ENCODE data around the gene PPP1R13B.
"Not testable (repeated sequence)": the region's sequence is repeated elsewhere in the genome, so short reads cannot be mapped to it uniquely, and the experiment has no call there.

Gene PPP1R13B

GRCh38 chr14:103788086-103788485 lies 59.3 kb downstream of the PPP1R13B start:
- DNase-seq (ENCODE audit: low spot score), result no peak

DNA sequence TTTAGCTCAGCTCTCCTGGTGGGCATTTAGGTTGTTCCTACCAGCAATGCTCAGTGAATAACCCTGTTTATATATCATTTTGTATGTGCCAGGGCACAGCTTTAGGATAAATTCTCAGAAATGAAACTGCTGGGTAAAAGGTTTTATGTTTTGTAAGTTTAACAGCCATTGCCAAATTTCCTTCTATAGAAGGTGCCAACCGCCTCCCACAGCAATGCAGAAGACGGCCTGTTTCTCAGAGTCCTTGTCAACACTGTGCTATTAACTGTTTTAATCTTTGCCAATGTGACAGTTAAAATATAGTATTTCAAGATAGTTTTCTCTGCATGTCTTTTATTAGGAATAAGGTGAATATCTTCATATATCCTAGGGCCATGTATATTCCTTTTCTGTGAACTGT lies 65.0 kb downstream of the PPP1R13B start:
- no peak for DNase-seq (ENCODE audit: low spot score)

- DNase-seq (ENCODE audit: low spot score), result not testable (repeated sequence)
These were observed 71.1 kb downstream of the PPP1R13B start for GRCh38 chr14:103776319-103776718.

DNA sequence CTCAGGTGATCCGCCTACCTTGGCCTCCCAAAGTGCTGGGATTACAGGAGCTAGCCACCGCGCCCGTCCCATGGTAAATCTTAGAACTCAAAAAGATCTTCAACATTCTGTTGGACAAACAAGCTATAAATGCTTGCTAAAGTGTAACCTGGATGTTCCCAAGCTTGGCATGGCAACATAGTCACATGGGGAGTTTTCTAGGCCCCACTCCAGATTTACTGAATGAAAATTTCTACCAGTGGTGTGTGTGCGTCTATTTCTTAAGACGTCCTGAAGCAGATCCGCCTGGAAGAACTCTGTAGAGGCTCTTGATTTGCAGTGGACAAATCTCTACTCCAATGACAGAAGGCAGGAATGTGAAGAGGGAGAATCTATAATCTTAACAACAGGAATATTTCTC lies 71.9 kb downstream of the PPP1R13B start:
- DNase-seq (ENCODE audit: low spot score), result no peak

DNA sequence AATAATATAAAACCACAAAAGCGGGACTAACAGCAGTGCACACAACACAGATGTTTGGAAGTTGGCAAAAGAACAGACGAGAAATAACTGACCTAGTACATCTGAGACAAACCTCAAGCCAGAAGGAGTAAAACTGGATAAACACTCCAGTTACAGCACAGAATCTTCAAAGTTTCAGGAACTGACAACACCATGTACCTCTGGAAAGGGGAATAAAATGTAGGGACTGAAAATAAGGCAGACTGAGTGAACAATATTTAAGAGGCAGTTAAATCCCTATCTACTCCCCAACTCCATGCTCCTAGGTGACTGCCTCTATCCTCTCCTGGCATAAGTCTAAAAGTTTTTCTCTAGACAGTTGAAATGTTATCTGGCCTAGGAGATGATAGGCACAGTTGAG lies 73.9 kb downstream of the PPP1R13B start:
- DNase-seq (ENCODE audit: low spot score), result no peak

DNA sequence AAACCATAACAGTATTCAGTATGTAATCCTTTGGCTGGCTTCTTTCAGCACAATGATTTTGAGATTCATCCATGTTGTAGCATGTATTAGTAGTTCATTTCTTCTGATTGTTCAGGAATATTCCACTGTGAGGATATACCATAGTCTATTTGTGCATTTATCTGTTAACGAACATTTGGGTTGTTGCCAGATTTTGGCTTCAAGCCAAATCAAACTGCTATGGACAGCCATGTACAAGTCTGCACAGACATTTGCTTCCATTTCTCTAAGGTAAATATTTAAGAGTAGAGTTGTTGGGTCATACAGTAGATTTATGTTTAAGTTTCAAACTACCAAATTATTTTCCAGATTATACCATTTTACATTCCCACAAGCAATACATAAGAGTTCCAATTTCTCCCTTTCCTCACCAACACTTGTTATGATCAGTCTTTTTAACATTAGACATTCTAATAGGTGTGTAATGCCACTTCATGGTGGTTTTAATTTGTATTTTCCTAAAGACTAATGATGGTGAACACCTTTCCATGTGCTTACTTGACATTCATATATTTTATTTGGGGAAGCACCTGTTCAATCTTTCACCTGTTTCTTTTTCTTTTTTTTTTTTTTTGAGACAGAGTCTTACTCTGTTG lies 75.2 kb downstream of the PPP1R13B start:
- no peak for DNase-seq (ENCODE audit: low spot score)

DNA sequence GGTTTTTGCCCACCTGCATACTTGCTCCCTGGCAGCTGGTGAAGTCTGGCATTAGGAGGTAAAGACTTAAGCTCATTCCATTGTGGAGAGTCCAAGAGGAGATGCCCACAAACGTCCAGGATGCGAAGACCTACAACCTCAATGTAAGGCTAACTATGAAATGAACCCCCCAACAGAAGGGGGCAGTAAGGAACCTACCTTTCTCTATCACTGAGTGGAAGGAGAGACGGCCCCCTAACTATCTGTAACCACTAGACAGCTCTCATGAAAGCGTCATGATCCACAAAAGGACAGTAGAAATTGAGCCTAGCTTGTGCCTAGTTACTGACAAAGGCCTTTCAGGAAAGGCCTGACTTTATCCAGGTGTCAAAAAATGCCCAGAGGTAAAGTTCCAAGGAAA lies 76.5 kb downstream of the PPP1R13B start:
- no peak for DNase-seq (ENCODE audit: low spot score)

DNA sequence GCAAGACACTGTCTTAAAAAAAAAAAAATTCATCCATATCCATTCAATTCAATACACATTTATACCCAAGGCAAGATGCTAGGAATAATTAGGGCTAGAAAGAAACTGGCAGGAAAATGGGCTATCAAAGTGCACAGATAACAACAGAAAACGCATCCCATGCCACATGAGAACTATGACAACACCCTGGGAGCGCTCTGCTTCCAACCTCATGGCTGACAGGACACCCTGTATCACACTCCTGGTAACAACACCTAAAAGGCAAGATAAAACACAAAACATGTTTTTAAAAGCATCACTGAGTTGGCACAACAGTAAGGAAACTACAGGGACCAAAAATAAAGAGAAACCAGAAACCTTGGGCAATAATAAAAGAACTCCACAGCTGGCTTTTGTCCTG lies 76.9 kb downstream of the PPP1R13B start:
- no peak for DNase-seq (ENCODE audit: low spot score)

DNA sequence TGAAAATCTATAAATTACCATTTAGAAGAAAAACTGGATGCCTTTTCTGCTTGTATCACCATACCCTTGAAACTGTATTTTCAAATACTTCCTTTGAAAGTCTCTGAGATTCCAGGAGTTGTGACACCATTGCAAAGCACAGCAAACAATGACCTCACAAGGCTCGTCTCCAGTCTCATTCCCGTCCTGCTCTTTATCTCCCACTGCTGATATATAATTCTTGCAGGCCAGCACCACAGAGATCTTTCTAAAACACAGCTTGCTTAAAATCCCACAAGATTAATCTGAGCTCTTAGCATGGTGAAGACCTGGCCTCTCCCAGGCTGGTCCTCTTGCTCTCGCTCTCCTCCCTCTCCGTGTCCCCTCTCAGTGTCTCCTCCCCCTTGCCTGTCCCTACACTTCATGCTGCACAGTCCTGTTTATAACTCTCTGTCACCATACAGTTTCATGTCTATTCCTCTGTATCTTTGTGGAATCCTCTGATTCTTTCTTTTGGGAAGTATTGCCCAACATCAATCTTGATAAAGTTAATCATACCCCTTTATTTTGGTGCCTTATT lies 80.0 kb downstream of the PPP1R13B start:
- DNase-seq (ENCODE audit: low spot score), result no peak

DNA sequence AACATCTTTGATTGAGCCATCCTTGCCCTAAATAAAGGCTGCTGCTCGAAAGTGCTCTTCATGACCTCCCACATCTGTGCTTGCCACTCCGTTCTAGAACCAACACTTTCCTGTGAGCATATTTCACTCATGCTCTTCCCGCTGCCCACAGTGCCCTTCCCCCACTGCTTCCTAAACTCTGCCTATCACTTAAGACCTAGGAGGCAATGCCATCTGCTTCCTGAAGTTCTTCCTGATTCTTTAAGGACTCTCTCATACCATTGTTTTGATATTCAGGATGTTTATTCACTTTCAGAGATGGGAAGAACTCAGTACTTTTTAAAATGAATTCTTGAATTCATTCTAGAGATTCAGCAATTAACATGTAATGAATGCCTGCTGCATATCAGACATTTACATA lies 81.8 kb downstream of the PPP1R13B start:
- DNase-seq (ENCODE audit: low spot score), result no peak

DNA sequence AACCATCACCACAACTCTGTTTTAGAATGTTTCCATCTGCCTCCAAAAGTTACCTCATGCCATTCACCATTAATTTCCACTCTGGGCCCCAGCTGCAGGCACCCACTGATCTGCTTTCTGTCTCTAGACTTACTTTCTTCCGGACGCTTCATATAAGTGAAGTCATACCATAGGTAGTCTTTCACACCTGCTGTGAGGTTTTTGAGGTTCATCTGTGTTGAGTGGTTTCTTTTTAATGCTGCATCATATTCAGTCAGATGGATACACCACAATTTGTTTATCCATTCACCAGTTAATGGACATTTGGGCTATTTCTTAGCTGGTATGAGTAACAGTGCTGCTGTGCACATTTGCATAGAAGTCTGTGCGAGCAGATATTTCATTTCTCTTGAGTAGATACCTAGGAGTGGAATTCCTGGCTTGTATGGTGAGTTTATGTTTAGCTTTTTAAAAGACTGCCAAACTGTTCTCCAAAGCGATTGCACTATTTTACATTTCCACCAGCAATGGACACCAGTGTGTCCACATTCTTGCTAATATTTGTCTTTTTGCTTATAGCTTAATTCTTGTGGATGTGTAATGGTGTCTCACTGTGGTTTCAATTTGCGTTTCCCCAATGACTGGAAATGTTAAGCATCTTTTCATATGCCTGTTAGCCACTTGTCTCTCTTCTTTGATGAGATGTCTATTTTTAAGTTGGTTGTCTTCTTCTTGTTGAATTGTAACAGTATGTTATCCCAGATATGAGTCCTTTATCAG lies 83.5 kb downstream of the PPP1R13B start:
- no peak for DNase-seq (ENCODE audit: low spot score)

GRCh38 chr14:103762541-103762940 lies 84.8 kb downstream of the PPP1R13B start:
- DNase-seq (ENCODE audit: low spot score), result no peak

DNA sequence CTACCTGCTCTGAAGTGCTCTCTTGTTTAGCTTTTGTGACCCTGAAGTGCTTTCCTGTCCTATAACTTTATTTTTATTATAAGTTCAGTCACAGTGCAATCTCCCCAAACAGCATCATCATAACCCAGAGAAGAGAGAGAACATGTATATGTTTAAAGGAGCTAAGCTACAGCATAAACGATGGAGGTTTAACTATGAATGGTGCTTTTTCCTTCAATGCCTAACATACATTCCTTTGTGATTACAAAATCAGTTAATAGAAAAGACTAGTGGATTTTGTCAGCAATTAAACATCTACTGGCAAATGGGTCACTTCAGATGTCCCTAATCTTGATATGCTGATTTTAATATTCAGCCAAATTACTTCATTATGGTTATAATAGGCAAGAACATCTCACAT lies 85.3 kb downstream of the PPP1R13B start:
- no peak for DNase-seq (ENCODE audit: low spot score)

GRCh38 chr14:103758059-103758776 lies 89.2 kb downstream of the PPP1R13B start:
- no peak for DNase-seq (ENCODE audit: low spot score)

DNA sequence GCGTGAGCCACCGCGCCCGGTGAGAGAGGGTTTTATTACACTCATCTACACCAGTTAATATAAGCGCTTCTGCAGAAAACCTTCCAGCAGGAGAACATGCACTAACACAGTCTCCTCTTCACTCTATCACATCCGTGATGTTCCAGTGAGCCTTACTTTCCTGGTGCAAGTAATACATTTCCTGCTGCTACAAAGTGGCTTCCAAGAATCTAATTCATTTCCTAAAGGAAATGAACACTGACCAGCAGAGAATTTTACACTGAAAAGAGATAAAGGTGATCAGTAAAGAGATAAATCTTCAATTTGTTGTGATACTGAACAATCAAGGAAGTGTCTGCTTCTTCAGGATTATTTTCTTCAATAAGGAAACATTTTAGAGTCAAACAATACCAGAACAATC lies 92.3 kb downstream of the PPP1R13B start:
- no peak for DNase-seq (ENCODE audit: low spot score)

GRCh38 chr14:103753774-103754173 lies 93.6 kb downstream of the PPP1R13B start:
- no peak for DNase-seq (ENCODE audit: low spot score)

GRCh38 chr14:103749860-103750259 lies 97.5 kb downstream of the PPP1R13B start:
- no peak for DNase-seq (ENCODE audit: low spot score)

GRCh38 chr14:103749452-103749851 lies 97.9 kb downstream of the PPP1R13B start:
- DNase-seq (ENCODE audit: low spot score), result no peak

GRCh38 chr14:103748534-103748857 lies 98.9 kb downstream of the PPP1R13B start:
- DNase-seq (ENCODE audit: low spot score), result no peak

GRCh38 chr14:103746701-103747100 lies 100.7 kb downstream of the PPP1R13B start:
- DNase-seq (ENCODE audit: low spot score), result no peak

GRCh38 chr14:103745424-103745823 lies 102.0 kb downstream of the PPP1R13B start:
- no peak for DNase-seq (ENCODE audit: low spot score)

DNA sequence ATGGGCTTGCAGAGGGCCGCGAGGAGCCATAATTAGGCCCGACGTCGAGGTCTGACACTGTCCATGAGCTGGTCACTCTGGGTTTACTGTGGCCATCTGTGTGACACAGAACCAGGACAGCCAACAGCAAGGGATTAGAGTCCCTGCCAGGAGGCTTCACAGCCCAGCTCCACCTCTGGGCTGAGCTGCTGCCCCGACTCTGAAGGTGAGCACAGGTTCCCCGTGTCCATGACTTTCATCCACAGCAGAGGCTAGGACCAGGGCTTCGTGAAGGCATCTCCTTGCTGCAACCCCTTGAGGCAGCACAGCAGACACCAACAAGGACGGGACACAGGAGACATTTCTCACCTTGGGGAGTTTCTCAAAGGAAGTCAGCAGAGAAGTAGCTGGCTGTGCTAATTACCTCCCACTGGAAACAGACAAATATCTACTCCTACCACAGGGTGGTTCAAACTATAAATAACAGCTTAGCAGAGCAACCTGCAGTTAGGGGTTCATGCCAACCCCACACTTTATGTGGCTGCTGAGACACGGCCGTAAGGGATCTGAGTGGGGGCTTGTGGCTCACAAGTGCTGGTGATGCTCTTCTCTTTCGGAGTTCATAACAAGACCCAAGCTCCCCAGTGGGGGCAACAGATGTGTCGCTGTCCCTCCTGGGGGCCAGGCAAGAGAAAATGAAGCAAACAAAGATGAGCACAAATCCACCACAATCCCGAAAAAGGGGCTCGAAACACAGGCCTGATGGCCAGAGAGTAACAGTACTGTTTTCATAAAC lies 102.6 kb downstream of the PPP1R13B start:
- no peak for DNase-seq (ENCODE audit: low spot score)
